Lower leg skin (tissue), 4 donors: ENCODE measurements around the gene USP14. TPM values are rescaled to one million over a fixed set of nuclear protein-coding genes. Genes with fewer than 3 reads are reported as not detected.

ENCODE experiments used
- DNase-seq, 2 donors: peaks; one replicate each; pipeline ENCODE4 v3.0.0-alpha.2; 2019; ENCODE audit warnings: low spot score in 2 of 2
- H3K4me3 ChIP-seq: fragments of 200-600 bp; sonication (generic); 2 replicates; pipeline ENCODE4 v1.5.1; 2017; ENCODE audit warnings: mild to moderate bottlenecking, low read depth; ENCODE audit not compliant: poor library complexity, severe bottlenecking
- CTCF ChIP-seq, 3 donors: fragments of 450-650 bp; IDR thresholded peaks; one replicate each; pipeline ENCODE4 v1.5.1; 2016; ENCODE audit warnings: antibody characterized with exemption in 3 of 3, mild to moderate bottlenecking in 3 of 3, moderate library complexity in 2 of 3
- POLR2A ChIP-seq, 2 donors: fragments of 450-650 bp; IDR thresholded peaks; one replicate each; pipeline ENCODE4 v1.6.1; 2016 to 2017; ENCODE audit warnings: antibody characterized with exemption in 2 of 2, mild to moderate bottlenecking in 1 of 2, moderate library complexity in 1 of 2
- WGBS, 2 donors: methylation state at CpG; one replicate each; pipeline ENCODE4 v1.1.5; 2018; 5-methylcytosine and 5-hydroxymethylcytosine counted together
- intact Hi-C: fragments of 100-400 bp; cut with DNase I; formaldehyde crosslinking; loops from one replicate; pipeline ENCODE4 v1.15.0; 2023; ENCODE audit warnings: low total_unique reads
- total RNA-seq, 4 donors: library from RNA; depleted of rRNA; stranded (reverse); fragments of >200 nt; gene quantifications; one replicate each; pipeline ENCODE4 v1.1.0, GENCODE V29; 2016

The USP14 gene
- total RNA-seq, 4 donors from 2014 or later: 13.9 to 20.4 (median 16.6) TPM

- TF ChIP-seq POLR2A (IDR thresholded peaks at IDR 0.05) (no peak), CTCF (IDR thresholded peaks at IDR 0.05) (no peak)
- WGBS, 2 donors: 87 to 88% methylated on average over 11 of the region's 11 CpGs
- H3K4me3 ChIP-seq: no peak overlapping the region
- DNase-seq: no peak
- intact Hi-C loops: no loop called here
Observed at GRCh38 chr18:160831-161570, 2.6 kb downstream of the USP14 start.

DNA sequence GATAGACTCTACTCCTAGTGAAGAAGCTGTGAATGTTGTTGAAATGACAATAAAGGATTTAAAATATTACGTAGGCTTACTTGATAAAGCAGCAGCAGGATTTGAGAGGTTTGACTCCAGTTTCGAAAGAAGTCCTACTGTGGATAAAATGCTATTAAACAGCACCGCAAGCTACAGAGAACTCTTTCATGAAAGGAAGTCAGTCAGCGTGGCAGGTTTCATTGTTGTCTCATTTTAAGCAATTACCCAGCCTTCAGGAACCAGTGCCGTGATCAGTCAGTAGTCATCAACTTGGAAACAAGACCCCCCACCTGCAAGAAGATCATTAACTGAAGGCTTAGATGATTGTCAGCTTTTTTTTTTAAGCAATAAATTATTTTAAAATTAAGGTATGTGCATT is 14.0 kb downstream of the USP14 start:
- TF ChIP-seq CTCF (IDR thresholded peaks at IDR 0.05) (no peak), POLR2A (IDR thresholded peaks at IDR 0.05) (no peak)
- intact Hi-C loops: no loop called here
- DNase-seq: no peak
- no peak overlapping the region for H3K4me3 ChIP-seq
- 88 to 93% methylated on average over 5 of the region's 5 CpGs for WGBS, 2 donors

DNA sequence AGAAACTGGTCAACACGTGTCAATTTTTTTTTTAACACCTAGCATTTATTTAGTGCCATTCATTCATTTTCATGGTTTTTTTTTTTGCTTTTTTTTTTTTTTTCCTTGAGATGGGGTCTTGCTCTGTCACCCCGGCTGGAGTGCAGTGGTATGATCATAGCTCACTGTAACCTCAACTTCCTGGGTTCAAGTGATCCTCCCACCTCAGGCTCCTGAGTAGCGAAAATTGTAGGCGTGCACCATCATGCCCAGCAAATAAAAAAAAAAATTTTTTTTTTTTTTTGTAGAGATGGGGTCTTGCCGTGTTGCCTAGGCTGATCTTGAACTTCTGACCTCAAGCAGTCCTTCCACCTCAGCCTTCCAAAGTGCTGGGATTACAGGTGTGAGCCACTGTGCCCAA is 21.1 kb downstream of the USP14 start:
- no peak overlapping the region for H3K4me3 ChIP-seq
- 80 to 88% methylated on average over 5 of the region's 5 CpGs for WGBS, 2 donors
- TF ChIP-seq CTCF (IDR thresholded peaks at IDR 0.05) (no peak), POLR2A (IDR thresholded peaks at IDR 0.05) (no peak)
- no peak for DNase-seq
- intact Hi-C loops: no loop called here

DNA sequence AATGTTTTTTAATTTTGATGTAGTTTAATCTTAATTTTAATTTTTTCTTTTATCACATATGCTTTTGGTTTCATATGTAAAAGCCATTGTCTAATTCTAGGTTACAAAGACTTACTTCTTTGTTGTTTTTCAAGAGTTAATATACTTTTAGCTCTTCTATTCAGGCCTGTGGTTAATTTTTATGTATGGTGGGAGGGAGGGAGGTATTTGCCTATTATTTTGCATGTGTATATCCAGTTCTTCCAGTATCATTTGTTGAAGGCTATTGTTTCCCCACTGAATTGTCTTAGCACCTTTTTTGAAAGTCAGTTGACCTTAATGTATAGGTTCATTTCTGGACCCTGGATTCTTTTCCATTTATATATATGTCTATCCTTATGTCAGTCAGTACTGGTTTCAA is 23.4 kb downstream of the USP14 start:
- intact Hi-C loops: no loop called here
- no peak overlapping the region for H3K4me3 ChIP-seq
- DNase-seq: no peak
- TF ChIP-seq POLR2A (IDR thresholded peaks at IDR 0.05) (no peak), CTCF (IDR thresholded peaks at IDR 0.05) (no peak)

DNA sequence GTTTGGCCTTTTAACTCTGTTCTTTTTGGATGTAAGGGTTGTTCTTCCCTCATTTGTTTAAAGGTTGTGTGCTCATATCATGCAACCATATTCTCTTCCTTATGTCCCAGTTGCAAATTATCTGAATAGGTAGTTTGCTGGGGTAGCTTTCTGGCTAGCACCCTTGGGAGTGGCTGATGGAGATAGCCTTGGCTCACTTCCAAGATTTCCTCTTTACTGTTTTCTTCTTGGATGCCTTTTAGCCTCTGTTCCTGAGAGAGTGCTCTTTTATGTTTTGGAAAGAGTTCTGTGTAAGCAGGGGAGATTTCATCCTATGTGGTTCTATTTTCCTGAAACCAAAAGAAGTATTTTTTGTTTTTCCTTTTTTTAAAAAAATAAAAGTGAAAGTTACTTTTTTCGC is 25.4 kb downstream of the USP14 start:
- no peak overlapping the region for H3K4me3 ChIP-seq
- DNase-seq: no peak
- 83 to 85% methylated on average over 1 of the region's 1 CpG for WGBS, 2 donors
- TF ChIP-seq CTCF (IDR thresholded peaks at IDR 0.05) (no peak), POLR2A (IDR thresholded peaks at IDR 0.05) (no peak)
- intact Hi-C loops: no loop called here

DNA sequence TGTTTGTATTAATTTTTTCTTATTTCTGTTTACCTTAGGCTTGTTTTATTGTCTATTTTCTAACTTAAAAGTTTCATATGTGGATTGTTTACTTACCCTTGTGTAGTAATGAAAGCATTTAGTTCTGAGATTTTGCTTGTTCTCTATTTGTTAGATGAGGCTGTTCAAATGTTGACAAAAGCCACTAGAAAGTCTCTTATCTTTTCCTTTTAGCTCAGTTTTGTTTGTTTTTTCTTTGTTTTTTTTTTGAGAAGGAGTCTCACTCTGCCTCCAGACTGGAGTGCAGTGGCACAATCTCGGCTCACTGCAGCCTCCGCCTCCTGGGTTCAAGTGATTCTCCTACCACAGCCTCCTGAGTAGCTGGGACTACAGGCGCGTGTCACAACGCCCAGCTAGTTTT is 30.9 kb downstream of the USP14 start:
- WGBS, 2 donors: 96 to 97% methylated on average over 5 of the region's 5 CpGs
- no peak overlapping the region for H3K4me3 ChIP-seq
- intact Hi-C loops: no loop called here
- TF ChIP-seq CTCF (IDR thresholded peaks at IDR 0.05) (no peak), POLR2A (IDR thresholded peaks at IDR 0.05) (no peak)
- no peak for DNase-seq
